ENCODE results near the gene FRMD4A.

FRMD4A gene

DNA sequence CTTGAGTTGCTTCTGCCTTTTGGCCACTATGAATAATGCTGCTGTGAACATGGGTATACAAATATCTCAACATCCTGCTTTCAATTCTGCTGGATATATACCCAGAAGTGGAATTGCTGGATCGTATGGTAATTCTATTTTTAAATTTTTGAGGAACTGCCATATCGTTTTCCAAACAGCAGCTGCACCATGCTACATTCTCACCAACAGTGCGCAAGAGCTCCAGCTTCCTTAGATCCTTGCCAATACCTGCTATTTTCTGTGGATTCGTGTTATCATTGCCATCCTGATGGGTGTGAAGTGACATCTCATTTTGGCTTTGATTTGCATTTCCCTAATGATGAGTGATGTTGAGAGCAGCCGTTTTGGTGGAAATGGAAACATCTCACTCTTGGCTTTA is 26.7 kb downstream of the FRMD4A start:
- DNase-seq (ENCODE audit: low read depth in 1 of 2, low spot score in 1 of 2), result no peak
- no peak for TF ChIP-seq JUND (IDR thresholded peaks at IDR 0.05; ENCODE audit: low read depth)
- in situ Hi-C loops (cut with HindIII; ENCODE audit: low pct_unique_long_range_greater_than_20kb, low sequenced_read_pairs), result no loop called here

DNA sequence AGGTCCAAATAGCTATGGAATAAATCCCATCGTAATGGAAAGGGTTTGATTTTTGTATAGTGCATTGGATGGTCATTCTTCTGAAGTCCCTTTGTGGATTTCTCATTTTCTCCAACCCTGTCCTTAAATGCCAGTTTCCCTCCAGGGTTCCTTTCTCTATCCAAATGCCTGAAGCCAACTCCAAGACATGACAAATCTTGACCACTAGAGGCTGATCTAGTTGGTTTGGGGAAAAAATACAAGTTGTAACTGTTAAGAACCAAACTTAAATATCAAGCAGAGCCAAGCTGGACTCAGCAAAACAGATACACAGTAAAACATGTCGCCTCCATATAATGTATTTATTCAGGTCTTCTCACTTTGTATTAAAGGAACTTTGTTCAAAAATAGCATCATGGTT is 28.7 kb downstream of the FRMD4A start:
- in situ Hi-C loops (cut with HindIII; ENCODE audit: low pct_unique_long_range_greater_than_20kb, low sequenced_read_pairs), result no loop called here
- no peak for TF ChIP-seq JUND (IDR thresholded peaks at IDR 0.05; ENCODE audit: low read depth)

DNA sequence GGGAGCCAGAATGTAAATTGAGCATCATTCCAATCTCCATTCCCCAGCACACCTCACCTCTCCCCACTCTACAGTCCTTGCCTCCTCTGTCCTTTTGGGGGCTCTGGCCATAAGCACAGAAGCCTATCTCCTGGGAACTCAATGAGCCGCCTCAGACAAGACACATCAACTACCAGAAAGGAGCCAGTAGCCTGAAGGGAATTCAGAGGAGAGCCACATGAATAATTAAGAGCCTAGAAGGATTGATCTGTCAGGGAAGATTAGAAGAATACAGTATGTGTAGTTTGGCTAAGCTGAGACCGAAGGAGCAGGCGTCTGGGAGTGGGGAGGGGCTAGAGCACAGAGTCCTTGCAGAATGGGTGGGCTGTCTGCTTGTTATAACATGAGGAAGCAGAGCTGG is 31.2 kb downstream of the FRMD4A start:
- no peak for TF ChIP-seq JUND (IDR thresholded peaks at IDR 0.05; ENCODE audit: low read depth)
- in situ Hi-C loops (cut with HindIII; ENCODE audit: low pct_unique_long_range_greater_than_20kb, low sequenced_read_pairs), result no loop called here
- no peak for DNase-seq (ENCODE audit: low read depth in 1 of 2, low spot score in 1 of 2)

More for the DNA sequence above, 28.7 kb downstream of the FRMD4A start:
- DNase-seq (ENCODE audit: low read depth in 1 of 2, low spot score in 1 of 2), result peak in 1 of 2 experiments; percentile 26

DNA sequence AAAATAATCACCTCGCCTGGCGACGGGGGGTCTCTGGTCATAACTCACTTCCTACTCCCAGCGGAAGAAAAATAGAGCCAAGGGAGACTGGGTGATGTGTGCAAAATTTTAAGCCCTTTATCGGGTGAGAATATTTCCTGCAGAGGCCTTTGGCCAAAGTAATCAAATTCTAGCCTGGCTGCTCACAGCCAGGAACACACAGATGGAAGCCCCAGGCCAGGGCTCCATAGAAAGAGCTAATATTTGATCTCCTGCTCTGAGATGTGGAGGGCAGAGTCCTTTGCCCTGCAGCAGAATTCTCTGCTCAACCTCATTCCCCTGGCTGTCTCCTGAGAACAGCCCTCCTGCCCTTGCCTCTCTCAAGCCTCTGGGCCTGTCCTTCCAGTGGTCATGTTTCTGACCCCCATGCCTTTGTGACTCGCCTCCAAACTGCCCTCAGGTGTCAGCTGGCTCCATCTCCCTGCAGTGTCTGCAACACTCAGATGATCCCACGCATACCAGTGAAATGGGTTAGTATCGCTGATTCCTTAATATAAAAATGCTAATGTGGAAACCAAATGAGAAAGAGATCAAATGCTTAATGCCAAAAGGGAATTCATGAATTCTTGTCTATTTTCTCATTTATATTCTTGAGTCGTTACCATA is 34.5 kb downstream of the FRMD4A start:
- TF ChIP-seq JUND (IDR thresholded peaks at IDR 0.05; ENCODE audit: low read depth), result no peak
- peak; percentile 26 to 88 for DNase-seq (ENCODE audit: low read depth in 1 of 2, low spot score in 1 of 2)
- in situ Hi-C loops (cut with HindIII; ENCODE audit: low pct_unique_long_range_greater_than_20kb, low sequenced_read_pairs), result no loop called here

DNA sequence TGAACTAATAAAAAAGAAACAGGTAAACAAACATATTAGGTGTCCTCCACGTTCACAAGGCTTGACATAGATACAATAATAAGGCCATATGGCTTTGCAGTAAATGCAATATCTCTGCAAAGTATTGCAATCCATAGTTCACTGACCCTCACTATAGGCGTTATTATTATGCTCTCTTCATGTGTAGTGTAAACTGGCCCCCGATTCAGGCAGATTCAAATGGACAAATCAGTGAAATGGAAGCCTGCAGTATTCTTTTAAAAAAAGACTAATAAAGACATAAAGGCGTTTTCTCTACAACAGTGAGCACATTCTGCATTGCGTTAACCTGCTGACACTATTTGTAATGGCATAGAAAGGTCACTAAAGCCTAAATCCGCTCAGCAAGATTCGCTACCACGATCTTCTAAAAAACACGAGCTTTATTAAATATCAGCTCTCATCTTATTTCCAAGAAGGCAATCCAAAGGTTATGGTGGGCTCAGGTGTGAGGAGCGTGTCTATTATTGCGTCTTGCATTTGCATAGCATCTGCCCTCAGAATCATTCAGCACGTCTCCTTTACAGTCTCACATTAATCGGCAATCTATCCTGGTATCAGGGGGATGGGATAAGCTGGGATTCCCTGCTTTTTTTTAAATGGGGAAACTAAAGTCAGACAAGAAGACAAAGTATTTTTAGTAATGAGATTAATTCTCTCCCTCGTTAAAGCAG is 36.2 kb downstream of the FRMD4A start:
- no peak for DNase-seq (ENCODE audit: low read depth in 1 of 2, low spot score in 1 of 2)
- in situ Hi-C loops (cut with HindIII; ENCODE audit: low pct_unique_long_range_greater_than_20kb, low sequenced_read_pairs), result no loop called here
- no peak for TF ChIP-seq JUND (IDR thresholded peaks at IDR 0.05; ENCODE audit: low read depth)

DNA sequence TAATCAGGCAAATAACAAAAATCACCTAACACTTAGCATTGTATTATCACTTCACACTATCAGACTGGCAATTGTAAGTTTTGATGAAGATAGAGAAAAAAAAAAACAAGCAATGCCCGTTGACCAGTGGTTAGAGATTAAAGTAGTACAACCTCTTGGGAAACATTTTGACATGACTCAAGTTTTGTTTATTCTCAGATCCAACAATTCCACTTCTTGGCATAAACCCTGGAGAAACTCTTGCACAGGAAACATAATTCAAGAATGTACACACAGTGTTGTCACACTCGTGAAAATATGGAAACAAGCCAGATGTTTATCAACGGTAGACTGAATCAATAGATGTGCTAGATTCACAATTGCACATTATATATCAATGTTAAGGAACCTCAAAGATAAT is 37.2 kb downstream of the FRMD4A start:
- in situ Hi-C loops (cut with HindIII; ENCODE audit: low pct_unique_long_range_greater_than_20kb, low sequenced_read_pairs), result no loop called here
- no peak for TF ChIP-seq JUND (IDR thresholded peaks at IDR 0.05; ENCODE audit: low read depth)
- no peak for DNase-seq (ENCODE audit: low read depth in 1 of 2, low spot score in 1 of 2)

DNA sequence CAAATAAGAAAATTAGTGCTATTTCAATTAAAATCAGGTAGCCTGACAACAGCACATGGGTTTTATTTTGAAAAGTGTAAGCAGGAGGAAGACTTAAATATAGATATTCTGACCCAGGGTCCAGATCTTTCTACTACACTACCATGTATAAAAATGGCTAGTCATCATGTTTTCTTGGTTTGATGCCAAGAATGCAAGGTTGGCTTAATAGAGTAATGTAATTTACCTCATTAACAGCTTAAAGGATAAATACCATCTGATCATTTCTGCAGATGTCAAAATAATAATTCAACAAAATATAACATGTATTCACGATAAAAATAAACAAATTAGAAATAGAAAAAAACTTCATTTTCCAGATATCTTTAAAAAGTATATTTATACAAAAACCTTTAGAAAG is 39.4 kb downstream of the FRMD4A start:
- in situ Hi-C loops (cut with HindIII; ENCODE audit: low pct_unique_long_range_greater_than_20kb, low sequenced_read_pairs), result no loop called here
- no peak for TF ChIP-seq JUND (IDR thresholded peaks at IDR 0.05; ENCODE audit: low read depth)

DNA sequence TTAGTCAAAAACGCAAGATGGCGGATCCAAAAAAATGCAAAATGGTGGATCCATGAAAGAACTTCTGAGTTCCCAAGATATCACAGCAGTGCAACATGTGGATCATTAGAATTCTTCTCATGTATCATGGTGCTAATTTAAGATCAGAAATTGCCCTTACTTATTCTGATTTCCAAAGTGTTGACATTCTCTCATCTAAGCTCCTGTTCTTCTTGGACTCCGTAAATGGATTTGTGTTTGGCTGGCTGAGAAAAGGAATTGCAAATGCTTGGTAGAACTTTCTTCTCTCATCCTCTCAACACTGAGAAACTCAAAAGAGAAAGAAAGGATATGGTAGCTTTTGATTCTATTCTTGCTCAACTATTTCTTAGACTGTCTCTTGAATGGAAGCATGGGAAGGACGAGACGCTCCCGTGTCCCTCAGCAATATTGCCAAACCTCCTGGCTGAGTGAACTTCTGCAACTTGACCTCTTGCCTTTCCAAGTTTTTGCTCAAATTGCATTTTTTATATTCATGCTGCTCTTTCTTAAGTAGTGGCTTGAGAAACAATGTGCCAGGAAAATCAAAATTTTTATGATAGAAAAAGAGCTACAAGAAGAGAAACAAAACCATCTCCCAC is 44.7 kb downstream of the FRMD4A start:
- DNase-seq (ENCODE audit: low read depth in 1 of 2, low spot score in 1 of 2), result no peak
- no peak for TF ChIP-seq JUND (IDR thresholded peaks at IDR 0.05; ENCODE audit: low read depth)
- in situ Hi-C loops (cut with HindIII; ENCODE audit: low pct_unique_long_range_greater_than_20kb, low sequenced_read_pairs), result no loop called here

More for the DNA sequence above, 39.4 kb downstream of the FRMD4A start:
- DNase-seq (ENCODE audit: low read depth in 1 of 2, low spot score in 1 of 2), result no peak

DNA sequence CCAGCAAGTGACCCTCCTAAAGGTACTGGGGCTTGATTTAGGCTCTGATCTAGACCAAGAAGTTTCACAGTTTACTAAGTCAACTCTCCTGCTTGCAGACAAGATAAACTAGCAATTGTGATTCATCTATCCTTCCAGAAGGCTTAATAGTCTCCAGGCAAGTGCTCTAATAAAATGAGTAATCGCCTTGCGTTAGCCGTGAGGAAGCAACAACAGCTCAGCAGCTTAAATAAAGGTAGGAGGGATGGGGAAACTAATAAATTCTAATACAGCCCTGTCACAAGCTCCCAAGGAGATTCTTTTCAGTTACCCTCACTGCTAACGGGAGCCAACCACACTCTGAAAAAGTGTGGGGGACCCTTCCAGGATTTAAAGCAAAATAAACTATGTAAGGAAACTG is 48.4 kb downstream of the FRMD4A start:
- TF ChIP-seq JUND (IDR thresholded peaks at IDR 0.05; ENCODE audit: low read depth), result no peak
- in situ Hi-C loops (cut with HindIII; ENCODE audit: low pct_unique_long_range_greater_than_20kb, low sequenced_read_pairs), result no loop called here
- no peak for DNase-seq (ENCODE audit: low read depth in 1 of 2, low spot score in 1 of 2)

DNA sequence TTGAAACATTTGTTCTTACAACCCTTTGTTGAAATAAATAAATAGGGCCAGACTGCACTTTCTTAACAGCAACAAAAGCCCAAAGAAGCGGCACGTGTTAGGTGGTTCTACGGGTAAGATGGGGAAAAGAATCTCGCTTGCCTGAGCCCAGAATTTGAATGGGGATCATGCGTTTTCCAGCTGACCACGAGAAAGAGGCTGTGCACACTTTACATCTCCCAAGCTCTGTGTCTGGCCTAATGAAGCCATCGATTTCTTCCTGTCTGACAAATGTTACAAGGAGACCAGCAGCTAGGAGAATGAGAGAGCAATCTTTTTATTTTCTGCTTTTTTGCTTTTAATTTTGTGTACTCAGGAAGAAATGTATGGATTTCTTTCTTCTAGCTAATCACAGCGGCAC is 52.2 kb downstream of the FRMD4A start:
- in situ Hi-C loops (cut with HindIII; ENCODE audit: low pct_unique_long_range_greater_than_20kb, low sequenced_read_pairs), result no loop called here
- TF ChIP-seq JUND (IDR thresholded peaks at IDR 0.05; ENCODE audit: low read depth), result no peak
- DNase-seq (ENCODE audit: low read depth in 1 of 2, low spot score in 1 of 2), result no peak

DNA sequence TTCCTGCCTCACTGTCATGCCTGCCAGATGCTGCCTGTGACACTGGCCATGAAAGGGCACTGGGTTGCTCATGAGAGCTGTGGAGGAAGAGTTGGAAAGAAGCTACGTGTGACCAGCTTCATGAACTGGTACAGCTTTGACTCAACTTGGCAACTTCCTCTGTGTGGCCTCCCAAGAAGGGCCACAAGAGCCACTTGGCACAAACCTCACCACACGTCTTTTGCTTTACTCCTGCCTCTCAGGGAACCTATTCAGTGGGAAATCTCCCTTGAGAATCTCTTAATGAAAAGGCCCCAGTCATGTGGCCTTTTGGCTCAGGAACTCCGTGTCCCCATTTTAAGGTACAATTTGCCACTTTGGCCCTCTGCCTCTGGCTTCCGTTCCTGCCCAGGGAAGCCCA is 54.5 kb downstream of the FRMD4A start:
- no peak for DNase-seq (ENCODE audit: low read depth in 1 of 2, low spot score in 1 of 2)
- in situ Hi-C loops (cut with HindIII; ENCODE audit: low pct_unique_long_range_greater_than_20kb, low sequenced_read_pairs), result no loop called here
- TF ChIP-seq JUND (IDR thresholded peaks at IDR 0.05; ENCODE audit: low read depth), result no peak

DNA sequence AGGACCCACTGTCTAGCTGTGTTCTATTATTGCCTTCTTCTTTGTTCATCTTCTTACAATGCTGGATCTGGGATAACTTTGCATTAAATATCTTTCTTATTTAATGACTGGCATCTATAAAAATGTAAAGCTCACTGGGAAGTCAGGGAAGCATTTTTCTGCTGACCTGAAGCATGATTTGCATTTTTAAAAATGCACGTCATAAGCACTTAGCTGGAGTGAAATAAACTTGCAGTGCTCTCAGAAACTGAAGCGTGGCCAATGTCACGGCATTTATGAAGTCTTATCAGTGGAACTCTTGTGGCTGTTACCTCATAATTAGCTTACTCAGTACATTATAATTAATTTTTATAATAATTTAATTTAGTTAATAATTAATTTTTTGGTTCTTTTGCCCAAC is 59.1 kb downstream of the FRMD4A start:
- in situ Hi-C loops (cut with HindIII; ENCODE audit: low pct_unique_long_range_greater_than_20kb, low sequenced_read_pairs), result no loop called here
- no peak for TF ChIP-seq JUND (IDR thresholded peaks at IDR 0.05; ENCODE audit: low read depth)
- no peak for DNase-seq (ENCODE audit: low read depth in 1 of 2, low spot score in 1 of 2)

DNA sequence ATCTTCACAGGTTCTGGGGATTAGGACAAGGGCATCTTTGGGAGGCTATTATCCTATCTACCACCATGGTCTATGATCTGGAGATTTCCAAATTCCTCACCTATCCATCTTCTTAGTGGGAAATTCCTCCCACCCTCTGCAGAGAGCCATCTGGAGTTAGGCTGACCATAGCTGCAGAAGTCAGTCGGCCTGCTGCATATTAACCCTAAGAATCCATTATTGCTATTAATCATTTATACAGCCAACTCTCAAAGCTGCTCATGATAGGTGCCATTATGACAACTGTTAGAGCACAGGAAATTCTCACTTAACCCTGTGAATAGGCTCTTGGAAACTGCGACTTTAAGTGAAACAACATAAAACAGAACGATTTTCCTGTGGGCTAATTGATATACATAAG is 60.4 kb downstream of the FRMD4A start:
- no peak for TF ChIP-seq JUND (IDR thresholded peaks at IDR 0.05; ENCODE audit: low read depth)
- DNase-seq (ENCODE audit: low read depth in 1 of 2, low spot score in 1 of 2), result no peak
- in situ Hi-C loops (cut with HindIII; ENCODE audit: low pct_unique_long_range_greater_than_20kb, low sequenced_read_pairs), result no loop called here
